Tibial nerve (tissue), 4 donors: ENCODE results near the gene ZNF385B. TPM values are rescaled to one million over a fixed set of nuclear protein-coding genes. Genes with fewer than 3 reads are reported as not detected.

Experiments
- DNase-seq, 2 donors: peaks; one replicate each; pipeline ENCODE4 v3.0.0-alpha.2; 2019; ENCODE audit warnings: low spot score in 2 of 2
- H3K27ac ChIP-seq, 4 donors: fragments of 200-600 bp; sonication (generic) in 3 of 4; one replicate each; pipeline ENCODE4 v1.5.1; 2017 to 2019; ENCODE audit warnings: mild to moderate bottlenecking in 1 of 4
- H3K27me3 ChIP-seq, 2 donors: fragments of 200-600 bp; sonication (generic) in 1 of 2; one replicate each; pipeline versions ENCODE4 v1.5.1 to v1.6.0; 2017 to 2019
- H3K36me3 ChIP-seq, 3 donors: fragments of 200-600 bp; sonication (generic); one replicate each; pipeline ENCODE4 v1.5.1; 2018 to 2019
- H3K4me1 ChIP-seq, 4 donors: fragments of 200-600 bp; sonication (generic) in 3 of 4; one replicate each; pipeline ENCODE4 v1.5.1; 2017 to 2019
- H3K4me3 ChIP-seq, 4 donors: fragments of 200-600 bp; sonication (generic) in 3 of 4; one replicate each; pipeline ENCODE4 v1.5.1; 2017 to 2019; ENCODE audit warnings: mild to moderate bottlenecking in 1 of 4, moderate library complexity in 1 of 4
- H3K9me3 ChIP-seq, 4 donors: fragments of 200-600 bp; sonication (generic) in 3 of 4; one replicate each; pipeline ENCODE4 v1.5.1; 2017 to 2019
- EP300 ChIP-seq, 2 donors: sonication (generic); formaldehyde crosslinking; IDR thresholded peaks; one replicate each; pipeline ENCODE4 v1.6.1; 2017; ENCODE audit warnings: antibody characterized with exemption in 2 of 2, mild to moderate bottlenecking in 1 of 2
- POLR2A ChIP-seq, 2 donors: fragments of 450-650 bp; IDR thresholded peaks; one replicate each; pipeline ENCODE4 v1.6.1; 2017; ENCODE audit warnings: antibody characterized with exemption in 2 of 2, mild to moderate bottlenecking in 2 of 2, moderate library complexity in 2 of 2
- whole genome bisulfite sequencing, 2 donors: methylation state at CpG; one replicate each; pipeline ENCODE4 v1.1.5; 2018; 5-methylcytosine and 5-hydroxymethylcytosine counted together
- total RNA-seq, 4 donors: library from RNA; depleted of rRNA; stranded (reverse); fragments of >200 nt; gene quantifications; one replicate each; pipeline ENCODE4 v1.1.0, GENCODE V29; 2016
- TF ChIP-seq, protein P1 (sequence below), 5 experiments: fragments of 200-600 bp in 3 of 5; fragments of 450-650 bp in 2 of 5; sonication (generic) in 3 of 5; IDR thresholded peaks; one replicate each; pipeline ENCODE4 v1.5.1; 2016 to 2019; ENCODE audit warnings: antibody characterized with exemption in 5 of 5, mild to moderate bottlenecking in 3 of 5, moderate library complexity in 2 of 5

The ZNF385B gene
- total RNA-seq, 4 donors from 2014 or later: 1.2 to 3.9 (median 2.6) TPM

DNA sequence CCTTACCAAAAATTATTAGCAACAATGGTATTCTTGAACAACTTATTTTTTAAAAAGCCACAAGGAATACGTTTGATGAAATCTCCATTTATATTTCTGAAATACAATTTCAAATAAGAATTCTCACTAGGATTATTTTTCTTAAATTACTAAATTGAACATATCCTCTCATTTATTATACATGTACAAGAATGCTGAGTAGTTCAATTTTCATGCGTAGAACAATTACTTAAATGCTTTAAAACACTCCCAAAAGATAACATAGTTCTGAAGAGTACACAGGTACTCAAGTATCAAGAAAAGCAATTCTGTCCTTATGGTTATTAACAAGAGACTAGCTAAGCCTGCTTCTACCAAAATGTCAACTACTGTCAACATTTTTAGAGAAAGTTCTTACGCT is 268.1 kb downstream of the ZNF385B start:
- H3K27me3 ChIP-seq: no peaks in the 10 kb centered on the region
- no peak overlapping the region for H3K27ac ChIP-seq
- no peaks in the 10 kb centered on the region for H3K4me1 ChIP-seq
- no peak for TF ChIP-seq EP300 (IDR thresholded peaks at IDR 0.05)
- TF ChIP-seq, protein P1, sequence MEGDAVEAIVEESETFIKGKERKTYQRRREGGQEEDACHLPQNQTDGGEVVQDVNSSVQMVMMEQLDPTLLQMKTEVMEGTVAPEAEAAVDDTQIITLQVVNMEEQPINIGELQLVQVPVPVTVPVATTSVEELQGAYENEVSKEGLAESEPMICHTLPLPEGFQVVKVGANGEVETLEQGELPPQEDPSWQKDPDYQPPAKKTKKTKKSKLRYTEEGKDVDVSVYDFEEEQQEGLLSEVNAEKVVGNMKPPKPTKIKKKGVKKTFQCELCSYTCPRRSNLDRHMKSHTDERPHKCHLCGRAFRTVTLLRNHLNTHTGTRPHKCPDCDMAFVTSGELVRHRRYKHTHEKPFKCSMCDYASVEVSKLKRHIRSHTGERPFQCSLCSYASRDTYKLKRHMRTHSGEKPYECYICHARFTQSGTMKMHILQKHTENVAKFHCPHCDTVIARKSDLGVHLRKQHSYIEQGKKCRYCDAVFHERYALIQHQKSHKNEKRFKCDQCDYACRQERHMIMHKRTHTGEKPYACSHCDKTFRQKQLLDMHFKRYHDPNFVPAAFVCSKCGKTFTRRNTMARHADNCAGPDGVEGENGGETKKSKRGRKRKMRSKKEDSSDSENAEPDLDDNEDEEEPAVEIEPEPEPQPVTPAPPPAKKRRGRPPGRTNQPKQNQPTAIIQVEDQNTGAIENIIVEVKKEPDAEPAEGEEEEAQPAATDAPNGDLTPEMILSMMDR (IDR thresholded peaks at IDR 0.05): no peak
- no peak for TF ChIP-seq POLR2A (IDR thresholded peaks at IDR 0.05)
- H3K9me3 ChIP-seq: peaks cover 0 to 5% (median 0%) of the 10 kb centered on the region in 4 donors
- H3K36me3 ChIP-seq: no peaks in the 10 kb centered on the region
- 90 to 92% methylated on average over 3 of the region's 3 CpGs for WGBS, 2 donors
- H3K4me3 ChIP-seq: no peak overlapping the region
- DNase-seq: no peak

DNA sequence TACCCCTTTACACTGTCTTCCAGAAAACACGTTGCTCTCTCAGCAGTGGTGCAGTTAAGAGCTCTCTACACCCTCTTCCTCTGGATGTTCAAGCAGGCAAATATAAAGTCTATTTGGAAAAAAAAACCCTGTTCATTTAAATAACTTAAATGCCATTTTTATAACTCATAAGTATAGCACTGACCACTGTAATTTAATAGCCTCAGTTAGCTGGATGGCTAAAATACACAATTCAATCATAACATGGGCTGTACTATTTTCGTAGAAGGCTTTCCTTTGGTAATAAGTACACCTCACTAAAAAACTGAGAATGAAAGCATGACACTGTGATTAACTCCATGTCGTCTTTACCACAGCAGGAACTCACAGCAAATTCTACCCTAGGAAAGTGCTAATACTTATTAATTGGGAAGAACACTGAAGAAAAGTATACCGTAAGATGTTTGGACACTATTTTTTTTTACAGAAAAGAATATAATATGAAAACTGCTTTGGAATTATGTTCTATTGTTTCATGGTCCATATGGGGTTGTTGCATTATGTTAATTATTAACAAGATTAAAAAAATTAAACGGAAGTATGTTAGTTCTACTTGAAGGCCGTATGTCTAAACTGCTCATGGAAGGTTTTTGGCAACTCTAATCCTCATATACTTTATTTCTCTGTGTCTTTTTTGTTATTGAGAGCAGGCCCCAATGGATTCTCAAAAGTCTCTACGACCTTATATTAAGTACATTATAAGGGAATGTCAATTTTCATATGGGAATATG is 269.1 kb downstream of the ZNF385B start:
- Histone ChIP-seq H3K27ac (no peak overlapping the region), H3K4me1 (no peaks in the 10 kb centered on the region), H3K27me3 (no peaks in the 10 kb centered on the region), H3K4me3 (no peak overlapping the region), H3K36me3 (no peaks in the 10 kb centered on the region), H3K9me3 (peaks cover 0 to 5% (median 0%) of the 10 kb centered on the region in 4 donors)
- 73 to 76% methylated on average over 7 of the region's 7 CpGs for WGBS, 2 donors
- TF ChIP-seq, protein P1 (IDR thresholded peaks at IDR 0.05): no peak
- no peak for TF ChIP-seq EP300 (IDR thresholded peaks at IDR 0.05)
- no peak for TF ChIP-seq POLR2A (IDR thresholded peaks at IDR 0.05)
- no peak for DNase-seq

DNA sequence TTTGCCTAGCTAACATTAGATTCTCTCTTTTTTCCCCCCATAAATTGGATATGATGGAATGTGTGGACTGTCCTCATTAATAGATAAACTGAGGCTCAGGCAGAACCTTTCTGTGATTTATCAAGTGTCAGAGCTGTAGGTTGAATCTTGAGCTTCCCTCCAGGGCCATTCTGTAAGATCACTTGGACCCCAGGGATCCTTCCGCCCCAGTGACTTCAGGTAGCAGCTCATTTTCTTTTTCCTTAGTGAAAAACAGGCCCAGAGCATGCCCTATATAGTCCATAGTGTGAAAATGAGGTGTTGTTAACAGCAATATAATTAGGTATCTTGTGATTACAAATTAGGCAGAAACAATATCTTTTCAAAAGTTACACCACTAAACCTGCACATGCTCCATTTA is 269.7 kb downstream of the ZNF385B start:
- no peak overlapping the region for H3K4me3 ChIP-seq
- H3K9me3 ChIP-seq: peaks cover 0 to 5% (median 0%) of the 10 kb centered on the region in 4 donors
- no peak overlapping the region for H3K27ac ChIP-seq
- DNase-seq: no peak
- no peaks in the 10 kb centered on the region for H3K4me1 ChIP-seq
- H3K36me3 ChIP-seq: no peaks in the 10 kb centered on the region
- no peaks in the 10 kb centered on the region for H3K27me3 ChIP-seq
- TF ChIP-seq, protein P1 (IDR thresholded peaks at IDR 0.05): no peak
- TF ChIP-seq POLR2A (IDR thresholded peaks at IDR 0.05): no peak
- no peak for TF ChIP-seq EP300 (IDR thresholded peaks at IDR 0.05)
- WGBS, 2 donors: 91 to 95% methylated on average over 1 of the region's 1 CpG

DNA sequence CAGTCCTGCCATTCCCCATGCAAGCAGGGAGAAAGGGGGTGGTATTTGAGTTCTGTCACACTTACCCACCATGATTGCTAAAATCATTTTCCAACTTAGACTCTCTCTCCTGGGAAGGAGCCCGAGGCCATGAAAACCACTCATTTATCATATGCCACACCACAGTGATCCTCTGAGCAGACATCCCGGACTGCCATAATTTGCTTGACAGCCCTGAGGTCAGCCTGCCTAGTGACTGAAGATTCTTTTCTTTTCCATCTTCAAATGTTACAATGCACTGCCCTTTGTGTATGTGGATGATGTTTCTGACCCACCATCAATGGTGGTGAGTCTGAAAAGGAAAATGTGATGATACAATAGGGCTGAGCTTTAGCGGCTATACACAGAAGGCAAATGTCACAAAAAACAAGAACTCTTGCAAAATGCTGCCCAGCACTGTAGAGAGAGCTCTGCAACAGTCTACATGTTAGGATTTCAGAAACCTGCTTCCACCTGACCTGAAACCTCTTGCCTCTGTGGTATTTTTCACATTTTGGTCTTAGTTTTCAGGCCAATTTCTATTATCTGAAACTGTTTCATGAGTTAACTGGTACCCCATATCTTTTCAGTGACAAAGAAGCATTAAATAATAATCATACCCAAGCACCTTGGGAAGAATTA is 272.8 kb downstream of the ZNF385B start:
- H3K27me3 ChIP-seq: no peaks in the 10 kb centered on the region
- no peak overlapping the region for H3K4me3 ChIP-seq
- H3K9me3 ChIP-seq: no peaks in the 10 kb centered on the region
- TF ChIP-seq, protein P1 (IDR thresholded peaks at IDR 0.05): no peak
- no peak for TF ChIP-seq EP300 (IDR thresholded peaks at IDR 0.05)
- TF ChIP-seq POLR2A (IDR thresholded peaks at IDR 0.05): no peak
- H3K27ac ChIP-seq: no peak overlapping the region
- no peaks in the 10 kb centered on the region for H3K36me3 ChIP-seq
- H3K4me1 ChIP-seq: no peaks in the 10 kb centered on the region
- WGBS, 2 donors: 37 to 41% methylated on average over 3 of the region's 3 CpGs
- DNase-seq: no peak

DNA sequence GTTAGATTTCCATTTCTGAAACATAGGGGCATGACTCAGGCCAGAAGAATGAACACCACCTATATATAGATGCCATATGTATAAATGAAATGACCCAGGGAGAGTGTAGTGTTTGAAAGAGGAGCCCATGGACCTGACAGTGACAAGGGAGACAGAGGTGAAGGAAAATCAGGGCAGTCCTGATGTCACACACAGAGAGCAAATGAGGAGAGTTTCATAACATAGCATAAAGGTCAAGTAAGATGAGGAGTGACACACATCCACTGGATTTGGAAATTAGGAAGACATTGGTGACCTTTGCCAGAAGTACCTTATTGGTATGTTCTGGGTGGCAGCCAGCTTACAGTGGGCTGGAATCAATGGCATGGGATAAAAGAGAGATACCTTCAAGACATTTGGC is 276.7 kb downstream of the ZNF385B start:
- no peaks in the 10 kb centered on the region for H3K9me3 ChIP-seq
- DNase-seq: no peak
- no peak overlapping the region for H3K4me3 ChIP-seq
- TF ChIP-seq, protein P1 (IDR thresholded peaks at IDR 0.05): no peak
- TF ChIP-seq EP300 (IDR thresholded peaks at IDR 0.05) (no peak), POLR2A (IDR thresholded peaks at IDR 0.05) (no peak)
- H3K27me3 ChIP-seq: no peaks in the 10 kb centered on the region
- H3K4me1 ChIP-seq: peaks cover 0 to 2% (median 0%) of the 10 kb centered on the region in 4 donors
- H3K36me3 ChIP-seq: no peaks in the 10 kb centered on the region
- H3K27ac ChIP-seq: no peak overlapping the region
